Urinary bladder (tissue), 4 donors: ENCODE results near the gene GPRIN1. TPM values are rescaled to one million over a fixed set of nuclear protein-coding genes. Genes with fewer than 3 reads are reported as not detected.

ENCODE experiments used
- DNase-seq: peaks from one replicate; pipeline ENCODE4 v3.0.0-alpha.2; 2015; ENCODE audit errors: extremely low spot score
- H3K27ac ChIP-seq: one replicate; pipeline ENCODE4 v1.5.1; 2013; ENCODE audit warnings: low read depth, mild to moderate bottlenecking, moderate library complexity
- H3K36me3 ChIP-seq: one replicate; pipeline ENCODE4 v1.6.1; 2013; ENCODE audit warnings: mild to moderate bottlenecking, moderate library complexity; ENCODE audit not compliant: insufficient read depth
- H3K4me1 ChIP-seq: one replicate; pipeline ENCODE4 v1.6.1; 2013; ENCODE audit warnings: mild to moderate bottlenecking, moderate library complexity; ENCODE audit not compliant: insufficient read depth
- H3K4me3 ChIP-seq: one replicate; pipeline ENCODE4 v1.5.1; 2013; ENCODE audit warnings: low read depth, low read length
- WGBS: extraction: QIAGEN DNeasy Blood & Tissue Kit; methylation state at CpG from one replicate; pipeline ENCODE4 v1.1.7; 2013; 5-methylcytosine and 5-hydroxymethylcytosine counted together
- polyA plus RNA-seq: library from polyadenylated mRNA; stranded (reverse); fragments of 200-250 nt; gene quantifications from one replicate; pipeline ENCODE4 v1.2.3, GENCODE V29; 2013
- total RNA-seq: library from RNA; depleted of rRNA; stranded (reverse); fragments of >200 nt; gene quantifications from one replicate; pipeline ENCODE4 v1.2.3, GENCODE V29; 2014
- donor health status: healthy with polysubstance abuse.
- donor health status: healthy.

The GPRIN1 gene
- total and polyA plus RNA-seq, 2 donors: 0.42 to 1.3 TPM

GRCh38 chr5:176647030-176647842 lies 37.3 kb upstream of the GPRIN1 start, which contains the start of gene TSPAN17:
Gene TSPAN17, plus strand, starts transcription at chr5:176647484. Its CDS starts 132 bp downstream, at chr5:176647616.
- DNase-seq: peak; percentile 96
- Histone ChIP-seq H3K36me3 (no peaks in the 10 kb centered on the region), H3K4me1 (no peaks in the 10 kb centered on the region), H3K27ac (peak within 1 kb of the TSS; percentile 45), H3K4me3 (peak within 1 kb of the TSS; percentile 72)
- WGBS: under 1% methylated on average over 63 of the region's 63 CpGs

GRCh38 chr5:176646707-176647029 lies 36.7 kb upstream of the GPRIN1 start:
- DNase-seq: no peak
- peak overlapping the region; percentile 45 for H3K27ac ChIP-seq
- 11% methylated on average over 11 of the region's 11 CpGs for WGBS
- no peaks in the 10 kb centered on the region for H3K4me1 ChIP-seq
- H3K4me3 ChIP-seq: peak overlapping the region; percentile 10
- H3K36me3 ChIP-seq: no peaks in the 10 kb centered on the region

GRCh38 chr5:176646049-176646706 lies 36.2 kb upstream of the GPRIN1 start:
- H3K36me3 ChIP-seq: no peaks in the 10 kb centered on the region
- no peak for DNase-seq
- H3K4me1 ChIP-seq: no peaks in the 10 kb centered on the region
- WGBS: 88% methylated on average over 7 of the region's 7 CpGs
- H3K27ac ChIP-seq: no peak overlapping the region
- H3K4me3 ChIP-seq: no peak overlapping the region

GRCh38 chr5:176644878-176645670 lies 35.1 kb upstream of the GPRIN1 start:
- H3K4me3 ChIP-seq: no peak overlapping the region
- DNase-seq: no peak
- WGBS: 92% methylated on average over 22 of the region's 22 CpGs
- H3K27ac ChIP-seq: no peak overlapping the region
- H3K4me1 ChIP-seq: no peaks in the 10 kb centered on the region
- no peaks in the 10 kb centered on the region for H3K36me3 ChIP-seq

GRCh38 chr5:176644294-176644693 lies 34.3 kb upstream of the GPRIN1 start:
- H3K4me1 ChIP-seq: no peaks in the 10 kb centered on the region
- no peak for DNase-seq
- H3K27ac ChIP-seq: no peak overlapping the region
- WGBS: 56% methylated on average over 9 of the region's 9 CpGs
- H3K36me3 ChIP-seq: no peaks in the 10 kb centered on the region
- no peak overlapping the region for H3K4me3 ChIP-seq

- Histone ChIP-seq H3K4me1 (no peaks in the 10 kb centered on the region), H3K4me3 (no peak overlapping the region), H3K27ac (no peak overlapping the region), H3K36me3 (no peaks in the 10 kb centered on the region)
- no peak for DNase-seq
- 80% methylated on average over 11 of the region's 11 CpGs for WGBS
Observed at GRCh38 chr5:176643491-176644219, 33.7 kb upstream of the GPRIN1 start.

GRCh38 chr5:176642675-176643490 lies 32.9 kb upstream of the GPRIN1 start:
- no peak for DNase-seq
- no peaks in the 10 kb centered on the region for H3K36me3 ChIP-seq
- no peak overlapping the region for H3K27ac ChIP-seq
- WGBS: 48% methylated on average over 15 of the region's 15 CpGs
- H3K4me1 ChIP-seq: no peaks in the 10 kb centered on the region
- H3K4me3 ChIP-seq: no peak overlapping the region

GRCh38 chr5:176640616-176641015 lies 30.7 kb upstream of the GPRIN1 start:
- H3K36me3 ChIP-seq: no peaks in the 10 kb centered on the region
- DNase-seq: no peak
- no peaks in the 10 kb centered on the region for H3K4me1 ChIP-seq
- H3K27ac ChIP-seq: no peak overlapping the region
- no peak overlapping the region for H3K4me3 ChIP-seq
- 75% methylated on average over 4 of the region's 4 CpGs for WGBS

- no peaks in the 10 kb centered on the region for H3K36me3 ChIP-seq
- H3K4me3 ChIP-seq: no peak overlapping the region
- no peaks in the 10 kb centered on the region for H3K4me1 ChIP-seq
- WGBS: 42% methylated on average over 4 of the region's 4 CpGs
- no peak overlapping the region for H3K27ac ChIP-seq
- no peak for DNase-seq
Observed at GRCh38 chr5:176639981-176640380, 30.0 kb upstream of the GPRIN1 start.

GRCh38 chr5:176639208-176639607 lies 29.3 kb upstream of the GPRIN1 start:
- WGBS: 42% methylated on average over 4 of the region's 4 CpGs
- H3K27ac ChIP-seq: no peak overlapping the region
- H3K4me1 ChIP-seq: no peaks in the 10 kb centered on the region
- no peak for DNase-seq
- H3K36me3 ChIP-seq: no peaks in the 10 kb centered on the region
- no peak overlapping the region for H3K4me3 ChIP-seq

- Histone ChIP-seq H3K27ac (no peak overlapping the region), H3K36me3 (no peaks in the 10 kb centered on the region), H3K4me1 (no peaks in the 10 kb centered on the region), H3K4me3 (no peak overlapping the region)
- WGBS: 96% methylated on average over 3 of the region's 3 CpGs
- no peak for DNase-seq
Observed at GRCh38 chr5:176638437-176638836, 28.5 kb upstream of the GPRIN1 start.

- WGBS: 40% methylated on average over 4 of the region's 4 CpGs
- Histone ChIP-seq H3K4me3 (no peak overlapping the region), H3K4me1 (no peaks in the 10 kb centered on the region), H3K27ac (no peak overlapping the region), H3K36me3 (no peaks in the 10 kb centered on the region)
- no peak for DNase-seq
Observed at GRCh38 chr5:176637556-176637955, 27.6 kb upstream of the GPRIN1 start.
